ENCODE measurements around the gene MGMT. TPM values are rescaled to one million over a fixed set of nuclear protein-coding genes. Genes with fewer than 3 reads are reported as not detected.

MGMT gene
- total RNA-seq, 2 experiments from 2014 or later = 9.0 to 9.6 TPM

DNA sequence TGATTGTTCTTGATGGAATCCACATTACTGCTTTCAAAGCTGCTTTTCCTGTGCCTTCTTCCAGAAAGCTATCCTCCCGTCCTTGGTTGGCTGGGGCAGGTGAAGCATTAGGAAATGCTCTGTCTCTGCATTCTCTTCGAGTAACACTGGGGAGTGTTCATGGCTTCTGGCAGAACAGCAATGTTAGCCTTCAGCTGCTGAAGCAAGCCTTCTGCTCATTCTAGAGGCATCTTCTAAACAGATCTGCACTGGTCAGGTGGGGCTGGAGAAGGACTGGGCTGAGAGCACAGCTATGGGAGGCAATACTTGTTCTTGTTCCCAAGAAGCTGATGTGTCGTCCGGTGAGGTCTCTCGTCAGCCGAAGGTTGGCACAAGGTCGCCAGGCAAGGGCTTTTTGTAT lies 80.6 kb downstream of the MGMT start:
- Mint-ChIP-seq H3K4me3 (no peak overlapping the region), H3K27me3 (no peaks in the 10 kb centered on the region), H3K9me3 (peaks cover 2% of the 10 kb centered on the region), H3K36me3 (ENCODE audit: low read depth) (peaks cover 72% of the 10 kb centered on the region), H3K4me1 (ENCODE audit: low read depth) (no peaks in the 10 kb centered on the region), H3K27ac (no peak overlapping the region)
- H3K27me3 ChIP-seq (ENCODE audit: control insufficient read depth in 1 of 2, insufficient read depth in 2 of 2, low read length in 2 of 2) = no peaks in the 10 kb centered on the region
- H3K4me3 ChIP-seq (ENCODE audit: low read length) = no peak overlapping the region
- CTCF ChIA-PET = no interaction called here
- POLR2A ChIA-PET = no interaction called here
- no peaks in the 10 kb centered on the region for H3K4me1 ChIP-seq (ENCODE audit: insufficient read depth, low read length)
- intact Hi-C loops (cut with DNase I, micrococcal nuclease) = no loop called here
- no peak overlapping the region for H3K27ac ChIP-seq (ENCODE audit: low read depth in 1 of 2, low read length in 2 of 2)
- ATAC-seq (ENCODE audit: poor library complexity) (no peak), DNase-seq (no peak)
- no peaks in the 10 kb centered on the region for H3K36me3 ChIP-seq (ENCODE audit: insufficient read depth, low read length)
- H3K9me3 ChIP-seq (ENCODE audit: control insufficient read depth in 1 of 2, insufficient read depth in 1 of 2, low read length in 2 of 2) = peaks cover 0 to 19% of the 10 kb centered on the region in 2 experiments
- TF ChIP-seq, protein P1, sequence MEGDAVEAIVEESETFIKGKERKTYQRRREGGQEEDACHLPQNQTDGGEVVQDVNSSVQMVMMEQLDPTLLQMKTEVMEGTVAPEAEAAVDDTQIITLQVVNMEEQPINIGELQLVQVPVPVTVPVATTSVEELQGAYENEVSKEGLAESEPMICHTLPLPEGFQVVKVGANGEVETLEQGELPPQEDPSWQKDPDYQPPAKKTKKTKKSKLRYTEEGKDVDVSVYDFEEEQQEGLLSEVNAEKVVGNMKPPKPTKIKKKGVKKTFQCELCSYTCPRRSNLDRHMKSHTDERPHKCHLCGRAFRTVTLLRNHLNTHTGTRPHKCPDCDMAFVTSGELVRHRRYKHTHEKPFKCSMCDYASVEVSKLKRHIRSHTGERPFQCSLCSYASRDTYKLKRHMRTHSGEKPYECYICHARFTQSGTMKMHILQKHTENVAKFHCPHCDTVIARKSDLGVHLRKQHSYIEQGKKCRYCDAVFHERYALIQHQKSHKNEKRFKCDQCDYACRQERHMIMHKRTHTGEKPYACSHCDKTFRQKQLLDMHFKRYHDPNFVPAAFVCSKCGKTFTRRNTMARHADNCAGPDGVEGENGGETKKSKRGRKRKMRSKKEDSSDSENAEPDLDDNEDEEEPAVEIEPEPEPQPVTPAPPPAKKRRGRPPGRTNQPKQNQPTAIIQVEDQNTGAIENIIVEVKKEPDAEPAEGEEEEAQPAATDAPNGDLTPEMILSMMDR (IDR thresholded peaks at IDR 0.05) = no peak

DNA sequence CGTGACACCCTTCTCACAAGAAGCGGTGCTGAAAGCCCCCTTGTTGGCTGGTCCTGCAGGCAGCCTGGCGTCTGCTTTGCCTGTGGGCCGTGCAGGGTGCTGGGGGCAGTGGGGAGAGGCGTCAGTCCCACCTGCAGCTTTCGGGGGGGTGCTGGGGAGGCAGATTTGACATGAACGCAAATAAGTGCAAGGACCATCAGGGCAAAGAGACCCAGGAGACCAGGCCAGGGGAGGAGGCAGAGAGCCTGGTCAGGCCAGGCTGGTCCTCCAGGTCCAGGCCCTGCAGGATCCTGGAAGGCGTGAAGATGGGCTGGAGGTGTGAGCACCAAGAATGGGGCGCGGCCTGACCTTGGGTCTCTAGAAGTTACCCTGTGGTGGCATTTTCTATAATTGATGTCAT lies 81.6 kb downstream of the MGMT start:
- peaks cover 2% of the 10 kb centered on the region for H3K9me3 Mint-ChIP-seq
- no peaks in the 10 kb centered on the region for H3K4me1 ChIP-seq (ENCODE audit: insufficient read depth, low read length)
- TF ChIP-seq, protein P1 (IDR thresholded peaks at IDR 0.05) = no peak
- H3K27ac Mint-ChIP-seq = no peak overlapping the region
- ChIA-PET CTCF (no interaction called here), POLR2A (no interaction called here)
- H3K4me1 Mint-ChIP-seq (ENCODE audit: low read depth) = no peaks in the 10 kb centered on the region
- H3K27me3 ChIP-seq (ENCODE audit: control insufficient read depth in 1 of 2, insufficient read depth in 2 of 2, low read length in 2 of 2) = no peaks in the 10 kb centered on the region
- DNase-seq (no peak), ATAC-seq (ENCODE audit: poor library complexity) (no peak)
- H3K36me3 Mint-ChIP-seq (ENCODE audit: low read depth) = peaks cover 72% of the 10 kb centered on the region
- H3K27me3 Mint-ChIP-seq = no peaks in the 10 kb centered on the region
- H3K4me3 Mint-ChIP-seq = no peak overlapping the region
- H3K9me3 ChIP-seq (ENCODE audit: control insufficient read depth in 1 of 2, insufficient read depth in 1 of 2, low read length in 2 of 2) = peaks cover 0 to 20% of the 10 kb centered on the region in 2 experiments
- no peak overlapping the region for H3K27ac ChIP-seq (ENCODE audit: low read depth in 1 of 2, low read length in 2 of 2)
- H3K4me3 ChIP-seq (ENCODE audit: low read length) = no peak overlapping the region
- intact Hi-C loops (cut with DNase I, micrococcal nuclease) = no loop called here
- no peaks in the 10 kb centered on the region for H3K36me3 ChIP-seq (ENCODE audit: insufficient read depth, low read length)

DNA sequence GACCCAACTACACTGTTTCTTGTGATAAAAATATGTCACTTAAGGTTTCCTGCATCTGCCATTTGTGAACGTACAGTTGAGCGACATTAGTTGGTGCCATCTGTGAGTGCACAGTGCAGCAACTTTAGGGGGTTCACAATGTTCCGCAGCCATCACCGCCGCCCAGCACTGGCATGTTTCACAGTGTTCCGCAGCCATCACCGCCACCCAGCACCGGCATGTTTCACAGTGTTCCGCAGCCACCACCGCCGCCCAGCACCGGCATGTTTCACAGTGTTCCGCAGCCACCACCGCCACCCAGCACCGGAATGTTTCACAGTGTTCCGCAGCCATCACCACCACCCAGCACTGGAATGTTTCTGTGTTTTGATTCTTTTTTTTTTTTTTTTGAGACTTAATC lies 83.0 kb downstream of the MGMT start:
- H3K27ac ChIP-seq (ENCODE audit: low read depth in 1 of 2, low read length in 2 of 2) = no peak overlapping the region
- H3K36me3 Mint-ChIP-seq (ENCODE audit: low read depth) = peaks cover 77% of the 10 kb centered on the region
- DNase-seq (no peak), ATAC-seq (ENCODE audit: poor library complexity) (no peak)
- H3K4me3 Mint-ChIP-seq = no peak overlapping the region
- no peaks in the 10 kb centered on the region for H3K27me3 ChIP-seq (ENCODE audit: control insufficient read depth in 1 of 2, insufficient read depth in 2 of 2, low read length in 2 of 2)
- no peaks in the 10 kb centered on the region for H3K4me1 ChIP-seq (ENCODE audit: insufficient read depth, low read length)
- H3K27ac Mint-ChIP-seq = no peak overlapping the region
- POLR2A ChIA-PET = no interaction called here
- CTCF ChIA-PET = no interaction called here
- TF ChIP-seq, protein P1 (IDR thresholded peaks at IDR 0.05) = no peak
- H3K4me1 Mint-ChIP-seq (ENCODE audit: low read depth) = no peaks in the 10 kb centered on the region
- H3K4me3 ChIP-seq (ENCODE audit: low read length) = no peak overlapping the region
- no peaks in the 10 kb centered on the region for H3K36me3 ChIP-seq (ENCODE audit: insufficient read depth, low read length)
- H3K27me3 Mint-ChIP-seq = no peaks in the 10 kb centered on the region
- H3K9me3 ChIP-seq (ENCODE audit: control insufficient read depth in 1 of 2, insufficient read depth in 1 of 2, low read length in 2 of 2) = peaks cover 0 to 19% of the 10 kb centered on the region in 2 experiments
- H3K9me3 Mint-ChIP-seq = peaks cover 2% of the 10 kb centered on the region
- intact Hi-C loops (cut with DNase I, micrococcal nuclease) = no loop called here
